Smooth muscle cell (in vitro differentiated cells): ENCODE measurements around the gene TRIOBP. TPM values are rescaled to one million over a fixed set of nuclear protein-coding genes. Genes with fewer than 3 reads are reported as not detected.
"Not testable (repeated sequence)": the region's sequence is repeated elsewhere in the genome, so short reads cannot be mapped to it uniquely, and the experiment has no call there.

Source experiments
- DNase-seq: peaks from one replicate; lab custom pipeline; 2025; ENCODE audit not compliant: unreplicated experiment; lab: John Stamatoyannopoulos, UW
- H2AFZ ChIP-seq: fragments of 200-600 bp; sonication (generic); 2 replicates; pipeline ENCODE4 v1.6.0; 2016; ENCODE audit warnings: antibody characterized with exemption, low read depth, mild to moderate bottlenecking
- H3F3A ChIP-seq: fragments of 200-600 bp; sonication (generic); 2 replicates; pipeline ENCODE4 v1.6.0; 2017; ENCODE audit warnings: antibody characterized with exemption, low read depth
- H3K27ac ChIP-seq: fragments of 200-600 bp; sonication (generic); 2 replicates; pipeline ENCODE4 v1.5.1; 2016; ENCODE audit warnings: low read depth, mild to moderate bottlenecking
- H3K27me3 ChIP-seq: fragments of 200-600 bp; sonication (generic); 2 replicates; pipeline ENCODE4 v1.6.1; 2016; ENCODE audit warnings: low read depth, mild to moderate bottlenecking
- H3K36me3 ChIP-seq: fragments of 200-600 bp; sonication (generic); 2 replicates; pipeline ENCODE4 v1.5.1; 2016; ENCODE audit warnings: low read depth
- H3K4me1 ChIP-seq: fragments of 200-600 bp; sonication (generic); 2 replicates; pipeline ENCODE4 v1.5.1; 2016; ENCODE audit warnings: low read depth
- H3K4me2 ChIP-seq: fragments of 200-600 bp; sonication (generic); 2 replicates; pipeline ENCODE4 v1.6.0; 2016; ENCODE audit warnings: mild to moderate bottlenecking
- H3K4me3 ChIP-seq: fragments of 200-600 bp; sonication (generic); 2 replicates; pipeline ENCODE4 v1.5.1; 2016; ENCODE audit warnings: mild to moderate bottlenecking
- H3K79me2 ChIP-seq: fragments of 200-600 bp; sonication (generic); 2 replicates; pipeline ENCODE4 v1.6.0; 2016; ENCODE audit warnings: low read depth, mild to moderate bottlenecking
- H3K9ac ChIP-seq: fragments of 200-600 bp; sonication (generic); 2 replicates; pipeline ENCODE4 v1.6.0; 2016; ENCODE audit warnings: low read depth
- H3K9me3 ChIP-seq: fragments of 200-600 bp; sonication (generic); replicated peaks from 2 replicates; pipeline ENCODE4 v1.5.1; 2016; ENCODE audit warnings: low read depth
- H4K20me1 ChIP-seq: fragments of 200-600 bp; sonication (generic); 2 replicates; pipeline ENCODE4 v1.6.0; 2016; ENCODE audit warnings: low read depth
- WGBS: methylation state at CpG from one replicate; pipeline ENCODE4 v1.1.7; 2016; ENCODE audit warnings: low lambda C conversion rate; 5-methylcytosine and 5-hydroxymethylcytosine counted together
- polyA plus RNA-seq: library from polyadenylated mRNA; unstranded; fragments of >200 nt; fragmentation: Nextera tagmentation; extraction: Ambion mirVana; gene quantifications from 2 replicates; pipeline ENCODE4 v1.2.1, GENCODE V29; 2016
- total RNA-seq: library from RNA; depleted of rRNA; stranded (reverse); fragments of >200 nt; gene quantifications from 2 replicates; pipeline ENCODE4 v1.2.3, GENCODE V29; 2014
- TF ChIP-seq, protein P1 (sequence below): fragments of 200-600 bp; sonication (generic); IDR thresholded peaks from 2 replicates; pipeline ENCODE4 v1.5.1; 2017; ENCODE audit warnings: borderline replicate concordance, mild to moderate bottlenecking, antibody characterized with exemption; ENCODE audit not compliant: insufficient read depth, poor library complexity, severe bottlenecking

The TRIOBP gene
- total and polyA plus RNA-seq, 2 experiments from 2014 or later = 44.6 to 95.8 TPM

- H3K9ac ChIP-seq = no peak overlapping the region
- TF ChIP-seq, protein P1, sequence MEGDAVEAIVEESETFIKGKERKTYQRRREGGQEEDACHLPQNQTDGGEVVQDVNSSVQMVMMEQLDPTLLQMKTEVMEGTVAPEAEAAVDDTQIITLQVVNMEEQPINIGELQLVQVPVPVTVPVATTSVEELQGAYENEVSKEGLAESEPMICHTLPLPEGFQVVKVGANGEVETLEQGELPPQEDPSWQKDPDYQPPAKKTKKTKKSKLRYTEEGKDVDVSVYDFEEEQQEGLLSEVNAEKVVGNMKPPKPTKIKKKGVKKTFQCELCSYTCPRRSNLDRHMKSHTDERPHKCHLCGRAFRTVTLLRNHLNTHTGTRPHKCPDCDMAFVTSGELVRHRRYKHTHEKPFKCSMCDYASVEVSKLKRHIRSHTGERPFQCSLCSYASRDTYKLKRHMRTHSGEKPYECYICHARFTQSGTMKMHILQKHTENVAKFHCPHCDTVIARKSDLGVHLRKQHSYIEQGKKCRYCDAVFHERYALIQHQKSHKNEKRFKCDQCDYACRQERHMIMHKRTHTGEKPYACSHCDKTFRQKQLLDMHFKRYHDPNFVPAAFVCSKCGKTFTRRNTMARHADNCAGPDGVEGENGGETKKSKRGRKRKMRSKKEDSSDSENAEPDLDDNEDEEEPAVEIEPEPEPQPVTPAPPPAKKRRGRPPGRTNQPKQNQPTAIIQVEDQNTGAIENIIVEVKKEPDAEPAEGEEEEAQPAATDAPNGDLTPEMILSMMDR = no peak
- no peak overlapping the region for H3K27ac ChIP-seq
- peaks cover 14% of the 10 kb centered on the region for H3K79me2 ChIP-seq
- H3K36me3 ChIP-seq = no peaks in the 10 kb centered on the region
- H2AFZ ChIP-seq = no peak overlapping the region
- no peaks in the 10 kb centered on the region for H3K27me3 ChIP-seq
- H3F3A ChIP-seq = peaks cover 1% of the 10 kb centered on the region
- WGBS = 98% methylated on average over 7 of the region's 7 CpGs
- DNase-seq = no peak
- H3K4me2 ChIP-seq = no peak overlapping the region
- peaks cover 3% of the 10 kb centered on the region for H3K4me1 ChIP-seq
- H4K20me1 ChIP-seq = no peaks in the 10 kb centered on the region
- H3K9me3 ChIP-seq = no peaks in the 10 kb centered on the region
- no peak overlapping the region for H3K4me3 ChIP-seq
These were observed 6.4 kb upstream of the TRIOBP start for GRCh38 chr22:37690407-37690806.

GRCh38 chr22:37690901-37691504 lies 5.8 kb upstream of the TRIOBP start:
- TF ChIP-seq, protein P1 = no peak

DNA sequence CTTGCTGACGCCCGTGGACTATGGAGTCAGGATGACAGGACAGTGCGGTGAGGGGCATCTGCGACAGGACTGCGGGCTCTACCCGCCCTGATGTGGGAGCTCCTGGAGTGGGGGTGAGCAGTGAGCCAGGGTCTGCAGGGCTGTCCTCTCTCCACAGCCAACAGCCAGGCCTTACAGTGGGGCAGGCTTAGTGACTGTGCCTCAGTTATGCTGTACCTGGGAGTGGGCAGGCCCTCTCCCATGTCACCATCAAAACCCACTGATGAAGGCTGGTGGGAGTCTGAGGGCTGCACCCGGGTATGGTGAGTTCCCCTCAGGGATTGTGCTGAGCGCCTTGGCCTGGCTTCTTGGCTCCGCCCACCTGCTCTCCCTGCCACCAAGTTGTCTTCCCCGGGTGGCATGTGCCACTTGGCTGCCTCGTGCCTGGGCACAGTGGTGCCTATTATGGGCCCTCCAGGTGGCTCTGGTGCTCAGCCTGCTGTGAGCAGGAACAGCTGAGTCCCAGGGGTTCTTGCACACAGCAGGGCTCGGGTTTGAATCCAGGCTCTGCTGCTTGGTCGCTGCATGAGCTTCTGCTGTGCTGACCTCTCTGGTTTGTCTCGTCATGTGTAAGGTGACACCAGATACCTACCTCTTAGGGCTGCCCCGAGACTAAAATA lies 4.1 kb upstream of the TRIOBP start:
- 95% methylated on average over 15 of the region's 15 CpGs for WGBS
- TF ChIP-seq, protein P1 = no peak
- Histone ChIP-seq H3K4me3 (no peak overlapping the region), H3K4me2 (no peak overlapping the region), H3K27me3 (no peaks in the 10 kb centered on the region), H4K20me1 (no peaks in the 10 kb centered on the region), H3K27ac (no peak overlapping the region), H3K9ac (no peak overlapping the region), H3K9me3 (no peaks in the 10 kb centered on the region), H2AFZ (no peak overlapping the region), H3K4me1 (no peaks in the 10 kb centered on the region), H3K36me3 (no peaks in the 10 kb centered on the region), H3K79me2 (peaks cover under 1% of the 10 kb centered on the region), H3F3A (no peaks in the 10 kb centered on the region)
- no peak for DNase-seq

More at GRCh38 chr22:37690901-37691504, 5.8 kb upstream of the TRIOBP start:
- peaks cover 14% of the 10 kb centered on the region for H3K79me2 ChIP-seq
- H3F3A ChIP-seq = no peaks in the 10 kb centered on the region
- no peak overlapping the region for H3K9ac ChIP-seq
- no peak overlapping the region for H3K27ac ChIP-seq
- peaks cover under 1% of the 10 kb centered on the region for H3K4me1 ChIP-seq
- H4K20me1 ChIP-seq = no peaks in the 10 kb centered on the region
- WGBS = 96% methylated on average over 18 of the region's 18 CpGs
- no peaks in the 10 kb centered on the region for H3K27me3 ChIP-seq
- H3K36me3 ChIP-seq = no peaks in the 10 kb centered on the region
- H3K9me3 ChIP-seq = no peaks in the 10 kb centered on the region
- H3K4me2 ChIP-seq = no peak overlapping the region
- DNase-seq = no peak
- H2AFZ ChIP-seq = no peak overlapping the region
- no peak overlapping the region for H3K4me3 ChIP-seq

DNA sequence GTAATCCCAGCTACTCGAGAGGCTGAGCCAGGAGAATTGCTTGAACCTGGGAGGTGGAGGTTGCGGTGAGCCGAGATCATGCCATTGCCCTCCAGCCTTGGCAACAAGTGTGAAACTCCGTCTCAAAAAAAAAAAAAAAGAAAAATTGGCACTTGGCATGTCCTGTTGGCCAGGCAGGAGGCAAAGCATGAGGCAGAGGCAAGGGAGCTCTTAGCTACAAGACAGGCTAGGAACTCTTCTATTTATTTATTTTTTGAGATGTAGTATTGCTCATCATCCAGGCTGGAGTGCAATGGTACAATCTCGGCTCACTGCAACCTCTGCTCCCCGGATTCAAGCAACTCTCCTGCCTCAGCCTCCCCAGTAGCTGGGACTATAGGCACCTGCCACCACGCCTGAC lies 2.7 kb upstream of the TRIOBP start:
- not testable (repeated sequence) for H3K4me1 ChIP-seq, H4K20me1 ChIP-seq, DNase-seq, H3K9me3 ChIP-seq, H3K9ac ChIP-seq, H3F3A ChIP-seq, H3K27me3 ChIP-seq, H2AFZ ChIP-seq, H3K4me2 ChIP-seq, H3K36me3 ChIP-seq, H3K27ac ChIP-seq, H3K4me3 ChIP-seq, H3K79me2 ChIP-seq
- 96% methylated on average over 7 of the region's 7 CpGs for WGBS

GRCh38 chr22:37696260-37696656 lies 590 bp upstream of the TRIOBP start:
- Histone ChIP-seq H3K4me3 (peak overlapping the region; percentile 40), H3K4me2 (peak overlapping the region; percentile 85)
- not testable (repeated sequence) for H3K27ac ChIP-seq, H3K9me3 ChIP-seq, H3K4me1 ChIP-seq, H3K27me3 ChIP-seq, H3F3A ChIP-seq, H4K20me1 ChIP-seq, H2AFZ ChIP-seq, H3K79me2 ChIP-seq, H3K36me3 ChIP-seq, H3K9ac ChIP-seq, DNase-seq
- WGBS = 47% methylated on average over 13 of the region's 13 CpGs
